ENCODE measurements around the gene STK25.
"Not testable (repeated sequence)": the region's sequence is repeated elsewhere in the genome, so short reads cannot be mapped to it uniquely, and the experiment has no call there.

The STK25 gene

GRCh38 chr2:241509155-241509784 is 886 bp upstream of the STK25 start:
- Histone ChIP-seq H3K9me2 (replicated peaks; ENCODE audit: insufficient read depth, low read length) (no peaks in the 10 kb centered on the region), H3K4me1 (ENCODE audit: low read length) (peaks cover 5% of the 10 kb centered on the region), H3K9me3 (replicated peaks; ENCODE audit: insufficient read depth, low read length) (no peaks in the 10 kb centered on the region), H3F3A (ENCODE audit: insufficient read depth, low read length) (no peaks in the 10 kb centered on the region), H3K27me3 (replicated peaks; ENCODE audit: insufficient read depth, low read length) (peaks cover 33% of the 10 kb centered on the region), H2AFZ (ENCODE audit: low read length) (peak overlapping the region; percentile 96), H3K36me3 (replicated peaks; ENCODE audit: insufficient read depth, low read length) (no peaks in the 10 kb centered on the region), H4K20me1 (ENCODE audit: insufficient read depth, low read length) (no peaks in the 10 kb centered on the region), H3K27ac (ENCODE audit: low read length) (no peak overlapping the region), H3K4me3 (ENCODE audit: low read length) (peak overlapping the region; percentile 69), H3K4me2 (ENCODE audit: low read depth, low read length) (peak overlapping the region; percentile 91), H3K79me2 (ENCODE audit: low read length) (peaks cover 16% of the 10 kb centered on the region; the same call in 1 of the 2 replicates), H3K9ac (ENCODE audit: low read length) (peak overlapping the region; percentile 25; the same call in 1 of the 2 replicates)
- TF ChIP-seq EZH2phosphoT487 (IDR thresholded peaks at IDR 0.05; ENCODE audit: low read length) (no peak), EZH2 (optimal IDR thresholded peaks at IDR 0.05; ENCODE audit: low read depth, low read length) (no peak), CTCF (IDR thresholded peaks at IDR 0.05; ENCODE audit: low read length) (no peak)
- no peak for DNase-seq

GRCh38 chr2:241507430-241508239 is 749 bp downstream of the STK25 start:
- TF ChIP-seq EZH2phosphoT487 (IDR thresholded peaks at IDR 0.05; ENCODE audit: low read length) (no peak), CTCF (IDR thresholded peaks at IDR 0.05; ENCODE audit: low read length) (0 out of 2 replicates have a peak, but pooled peaks have one; percentile 4), EZH2 (optimal IDR thresholded peaks at IDR 0.05; ENCODE audit: low read depth, low read length) (no peak)
- peak; percentile 21 for DNase-seq
- H4K20me1 ChIP-seq (ENCODE audit: insufficient read depth, low read length) = no peaks in the 10 kb centered on the region
- H3K27ac ChIP-seq (ENCODE audit: low read length) = no peak overlapping the region
- H3K79me2 ChIP-seq (ENCODE audit: low read length) = peaks cover 16% of the 10 kb centered on the region; the same call in 1 of the 2 replicates
- H3K4me3 ChIP-seq (ENCODE audit: low read length) = peak overlapping the region; percentile 69
- H3K36me3 ChIP-seq (replicated peaks; ENCODE audit: insufficient read depth, low read length) = no peaks in the 10 kb centered on the region
- peak overlapping the region; percentile 74 for H3K4me2 ChIP-seq (ENCODE audit: low read depth, low read length)
- peak overlapping the region; percentile 33; the same call in 1 of the 2 replicates for H3K9ac ChIP-seq (ENCODE audit: low read length)
- H3F3A ChIP-seq (ENCODE audit: insufficient read depth, low read length) = no peaks in the 10 kb centered on the region
- H3K9me2 ChIP-seq (replicated peaks; ENCODE audit: insufficient read depth, low read length) = no peaks in the 10 kb centered on the region
- peaks cover 29% of the 10 kb centered on the region for H3K27me3 ChIP-seq (replicated peaks; ENCODE audit: insufficient read depth, low read length)
- 0 out of 2 replicates have a peak overlapping the region, but pooled peaks have one; percentile 45 for H2AFZ ChIP-seq (ENCODE audit: low read length)
- H3K4me1 ChIP-seq (ENCODE audit: low read length) = peaks cover 5% of the 10 kb centered on the region
- no peaks in the 10 kb centered on the region for H3K9me3 ChIP-seq (replicated peaks; ENCODE audit: insufficient read depth, low read length)

DNA sequence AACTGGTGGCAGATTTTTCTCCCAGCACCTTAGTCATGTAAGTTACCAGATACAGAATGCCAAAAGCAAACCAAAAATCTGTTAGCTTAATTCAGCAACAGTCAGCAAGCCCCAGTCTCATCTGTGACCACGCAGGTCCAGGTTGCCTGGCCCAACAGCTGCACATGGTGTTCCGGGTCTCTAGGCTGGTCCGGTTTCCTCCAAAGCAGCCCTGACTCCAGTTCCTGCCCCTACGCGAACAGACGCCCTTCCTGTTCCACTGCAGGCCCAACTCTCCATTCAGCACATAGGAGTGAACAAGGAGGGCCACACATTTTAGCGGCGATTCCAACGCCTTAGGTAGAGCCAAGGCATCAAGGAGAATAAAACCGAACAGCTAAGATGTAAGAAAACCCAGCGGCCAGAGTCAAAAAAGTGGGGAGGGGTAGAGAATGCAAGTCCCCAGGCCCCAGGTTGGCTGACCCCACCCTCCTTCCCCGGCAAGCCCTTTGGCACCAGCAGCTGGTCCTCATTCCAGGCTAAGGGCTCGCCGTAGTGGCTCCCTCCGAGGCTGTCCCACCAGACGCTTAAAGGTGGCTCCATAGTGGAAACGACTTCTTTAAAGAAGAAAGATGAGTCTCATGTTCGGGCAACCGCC is 1.5 kb downstream of the STK25 start:
- no peak overlapping the region for H2AFZ ChIP-seq (ENCODE audit: low read length)
- H3K4me2 ChIP-seq (ENCODE audit: low read depth, low read length) = peak overlapping the region; percentile 74; the same call in 1 of the 2 replicates
- no peak overlapping the region for H3K4me3 ChIP-seq (ENCODE audit: low read length)
- no peaks in the 10 kb centered on the region for H3K36me3 ChIP-seq (replicated peaks; ENCODE audit: insufficient read depth, low read length)
- no peak overlapping the region for H3K9ac ChIP-seq (ENCODE audit: low read length)
- peaks cover 22% of the 10 kb centered on the region for H3K27me3 ChIP-seq (replicated peaks; ENCODE audit: insufficient read depth, low read length)
- peaks cover 5% of the 10 kb centered on the region for H3K4me1 ChIP-seq (ENCODE audit: low read length)
- H3K27ac ChIP-seq (ENCODE audit: low read length) = no peak overlapping the region
- no peaks in the 10 kb centered on the region for H3K9me3 ChIP-seq (replicated peaks; ENCODE audit: insufficient read depth, low read length)
- no peaks in the 10 kb centered on the region for H3F3A ChIP-seq (ENCODE audit: insufficient read depth, low read length)
- TF ChIP-seq CTCF (IDR thresholded peaks at IDR 0.05; ENCODE audit: low read length) (no peak), EZH2 (optimal IDR thresholded peaks at IDR 0.05; ENCODE audit: low read depth, low read length) (no peak), EZH2phosphoT487 (IDR thresholded peaks at IDR 0.05; ENCODE audit: low read length) (no peak)
- H3K9me2 ChIP-seq (replicated peaks; ENCODE audit: insufficient read depth, low read length) = no peaks in the 10 kb centered on the region
- no peak for DNase-seq
- peaks cover 16% of the 10 kb centered on the region; the same call in 1 of the 2 replicates for H3K79me2 ChIP-seq (ENCODE audit: low read length)
- no peaks in the 10 kb centered on the region for H4K20me1 ChIP-seq (ENCODE audit: insufficient read depth, low read length)

- H3K4me2 ChIP-seq (ENCODE audit: low read depth, low read length); H3K4me1 ChIP-seq (ENCODE audit: low read length); H3F3A ChIP-seq (ENCODE audit: insufficient read depth, low read length); H3K9me3 ChIP-seq (replicated peaks; ENCODE audit: insufficient read depth, low read length); DNase-seq; H3K27ac ChIP-seq (ENCODE audit: low read length); H3K36me3 ChIP-seq (replicated peaks; ENCODE audit: insufficient read depth, low read length); H2AFZ ChIP-seq (ENCODE audit: low read length); H4K20me1 ChIP-seq (ENCODE audit: insufficient read depth, low read length); H3K9ac ChIP-seq (ENCODE audit: low read length); H3K4me3 ChIP-seq (ENCODE audit: low read length); H3K9me2 ChIP-seq (replicated peaks; ENCODE audit: insufficient read depth, low read length): not testable (repeated sequence)
- Histone ChIP-seq H3K27me3 (replicated peaks; ENCODE audit: insufficient read depth, low read length) (peaks cover 16% of the 10 kb centered on the region), H3K79me2 (ENCODE audit: low read length) (peaks cover 16% of the 10 kb centered on the region; the same call in 1 of the 2 replicates)
Observed at GRCh38 chr2:241506317-241506716, 2.1 kb downstream of the STK25 start.
